ENCODE measurements around the gene CLPTM1L.
"Not testable (repeated sequence)": the region's sequence is repeated elsewhere in the genome, so short reads cannot be mapped to it uniquely, and the experiment has no call there.

The CLPTM1L gene

GRCh38 chr5:1276930-1277329 lies 68.0 kb downstream of the CLPTM1L start:
- no peak for DNase-seq (ENCODE audit: low read depth in 1 of 2, low spot score in 1 of 2)

GRCh38 chr5:1275397-1276391 lies 69.2 kb downstream of the CLPTM1L start:
- DNase-seq (ENCODE audit: low read depth in 1 of 2, low spot score in 1 of 2), result not testable (repeated sequence)

- DNase-seq (ENCODE audit: low read depth in 1 of 2, low spot score in 1 of 2), result no peak
Observed at GRCh38 chr5:1274471-1274870, 70.4 kb downstream of the CLPTM1L start.

- DNase-seq (ENCODE audit: low read depth in 1 of 2, low spot score in 1 of 2), result no peak
Observed at GRCh38 chr5:1273745-1274144, 71.2 kb downstream of the CLPTM1L start.

- DNase-seq (ENCODE audit: low read depth in 1 of 2, low spot score in 1 of 2), result no peak
Observed at GRCh38 chr5:1272201-1272600, 72.7 kb downstream of the CLPTM1L start.

- DNase-seq (ENCODE audit: low read depth in 1 of 2, low spot score in 1 of 2), result no peak
Observed at GRCh38 chr5:1270933-1271914, 73.7 kb downstream of the CLPTM1L start.

GRCh38 chr5:1270426-1270825 lies 74.5 kb downstream of the CLPTM1L start:
- no peak for DNase-seq (ENCODE audit: low read depth in 1 of 2, low spot score in 1 of 2)

GRCh38 chr5:1268666-1269065 lies 76.2 kb downstream of the CLPTM1L start:
- no peak for DNase-seq (ENCODE audit: low read depth in 1 of 2, low spot score in 1 of 2)

GRCh38 chr5:1268056-1268455 lies 76.8 kb downstream of the CLPTM1L start:
- no peak for DNase-seq (ENCODE audit: low read depth in 1 of 2, low spot score in 1 of 2)

Measured in activated CD4-positive, alpha-beta T cell treated with anti-CD3 and anti-CD28 coated beads, Interleukin-2, amount 50 U/mL, for 24 hours (primary cell).